Stimulated activated CD8-positive, alpha-beta memory T cell treated with anti-CD3 and anti-CD28 coated beads, Interleukin-15, amount 100 ng/mL, for 1 hour (primary cell): ENCODE data around the gene TAMALIN.

Source experiments
- DNase-seq: peaks from one replicate; pipeline ENCODE4 v3.0.0-alpha.2; 2020; ENCODE audit warnings: low read depth

The TAMALIN gene

DNA sequence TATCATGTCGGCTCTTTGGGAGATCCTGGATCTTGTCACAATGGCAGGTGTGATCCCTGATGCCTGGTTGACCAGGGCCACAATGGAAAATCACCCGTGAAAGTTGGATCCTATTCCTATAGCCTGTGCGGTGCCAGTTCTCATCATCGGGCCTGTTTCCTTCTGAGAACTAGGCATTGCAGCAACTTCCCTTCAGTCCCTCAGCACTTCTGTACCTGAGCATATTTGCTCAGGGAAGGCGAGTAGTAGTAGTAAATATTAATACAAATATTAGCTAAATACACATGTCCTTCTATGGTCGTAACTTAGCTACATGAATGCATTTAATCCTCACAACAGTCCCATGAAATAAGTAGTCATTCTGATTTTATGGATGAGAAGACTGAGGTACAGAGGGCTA, 22.1 kb upstream of the TAMALIN start:
- DNase-seq = no peak

DNA sequence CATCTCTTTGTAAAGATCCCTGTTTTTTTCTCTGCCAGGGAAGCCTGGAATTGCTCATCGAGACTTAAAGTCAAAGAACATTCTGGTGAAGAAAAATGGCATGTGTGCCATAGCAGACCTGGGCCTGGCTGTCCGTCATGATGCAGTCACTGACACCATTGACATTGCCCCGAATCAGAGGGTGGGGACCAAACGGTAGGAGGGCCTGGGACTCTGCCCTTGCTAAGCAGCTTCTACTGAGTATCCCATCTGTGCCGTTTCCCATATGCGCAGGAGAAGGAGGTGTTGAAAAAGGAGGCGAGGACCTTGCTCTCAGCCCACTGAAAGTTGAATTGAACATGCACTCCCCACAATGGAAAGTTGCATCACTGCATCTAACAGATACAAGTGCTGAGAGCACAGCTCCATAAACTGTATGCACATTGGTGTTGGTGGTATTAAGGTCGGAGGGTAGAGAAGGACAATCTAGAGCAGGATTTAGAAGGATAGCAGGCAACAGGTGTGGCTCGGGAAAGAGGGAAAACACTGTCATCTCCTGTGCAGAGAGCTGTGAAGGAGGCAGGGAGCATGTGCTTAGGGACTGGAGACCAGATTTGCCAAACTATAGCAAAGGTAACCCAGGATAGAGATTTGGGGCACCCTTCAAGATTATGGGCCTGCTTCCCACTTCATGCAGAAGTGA, 21.5 kb upstream of the TAMALIN start:
- DNase-seq = no peak

DNA sequence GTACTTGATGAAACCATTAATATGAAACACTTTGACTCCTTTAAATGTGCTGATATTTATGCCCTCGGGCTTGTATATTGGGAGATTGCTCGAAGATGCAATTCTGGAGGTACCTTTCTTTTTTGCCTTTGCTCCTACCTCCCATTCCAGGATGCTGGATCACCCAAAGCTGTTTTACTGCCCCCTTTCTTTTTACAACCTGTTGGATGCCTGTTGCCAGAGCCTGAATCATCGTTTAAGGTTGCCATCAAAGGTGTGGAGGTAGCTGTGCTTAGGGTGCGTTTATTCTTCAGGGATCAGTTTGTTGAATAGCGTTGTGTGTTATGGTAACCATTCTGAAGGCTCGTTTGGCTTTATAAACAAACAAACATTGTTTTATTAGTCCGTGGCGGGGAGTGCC, 19.9 kb upstream of the TAMALIN start:
- DNase-seq = no peak

DNA sequence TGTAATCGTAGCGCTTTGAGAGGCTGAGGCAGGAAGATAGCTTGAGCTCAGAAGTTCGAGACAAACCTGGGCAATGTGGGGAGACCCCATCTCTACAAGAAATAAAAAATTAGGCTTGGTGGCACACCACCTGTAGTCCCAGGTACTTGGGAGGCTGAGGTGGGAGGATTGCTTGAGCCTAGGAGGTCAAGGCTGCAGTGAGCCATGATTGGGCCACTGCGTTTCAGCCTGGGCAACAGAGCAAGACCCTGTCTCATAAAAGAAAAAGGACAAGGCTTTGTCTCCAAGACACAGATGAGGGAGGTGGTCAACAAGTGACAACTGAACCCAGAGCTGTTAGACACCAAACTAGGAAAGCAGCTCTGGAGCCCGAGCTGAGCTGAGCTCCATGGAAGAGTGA, 14.5 kb upstream of the TAMALIN start:
- no peak for DNase-seq

DNA sequence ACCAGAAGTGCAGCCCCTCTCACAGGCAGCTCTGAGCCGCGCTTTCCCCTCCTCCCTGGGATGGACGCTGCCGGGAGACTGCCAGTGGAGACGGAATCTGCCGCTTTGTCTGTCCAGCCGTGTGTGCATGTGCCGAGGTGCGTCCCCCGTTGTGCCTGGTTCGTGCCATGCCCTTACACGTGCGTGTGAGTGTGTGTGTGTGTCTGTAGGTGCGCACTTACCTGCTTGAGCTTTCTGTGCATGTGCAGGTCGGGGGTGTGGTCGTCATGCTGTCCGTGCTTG, 12.3 kb upstream of the TAMALIN start:
- DNase-seq = no peak

DNA sequence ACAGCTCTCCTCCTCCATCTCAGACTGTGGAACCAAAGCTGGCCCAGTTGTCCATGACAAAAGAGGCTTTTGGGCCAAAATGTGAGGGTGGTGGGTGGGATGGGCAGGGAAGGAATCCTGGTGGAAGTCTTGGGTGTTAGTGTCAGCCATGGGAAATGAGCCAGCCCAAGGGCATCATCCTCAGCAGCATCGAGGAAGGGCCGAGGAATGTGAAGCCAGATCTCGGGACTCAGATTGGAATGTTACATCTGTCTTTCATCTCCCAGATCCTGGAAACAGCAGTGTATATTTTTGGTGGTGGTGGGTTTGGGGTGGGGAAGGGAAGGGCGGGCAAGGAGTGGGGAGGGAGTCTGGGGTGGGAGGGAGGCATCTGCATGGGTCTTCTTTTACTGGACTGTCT, 11.8 kb upstream of the TAMALIN start:
- no peak for DNase-seq

DNA sequence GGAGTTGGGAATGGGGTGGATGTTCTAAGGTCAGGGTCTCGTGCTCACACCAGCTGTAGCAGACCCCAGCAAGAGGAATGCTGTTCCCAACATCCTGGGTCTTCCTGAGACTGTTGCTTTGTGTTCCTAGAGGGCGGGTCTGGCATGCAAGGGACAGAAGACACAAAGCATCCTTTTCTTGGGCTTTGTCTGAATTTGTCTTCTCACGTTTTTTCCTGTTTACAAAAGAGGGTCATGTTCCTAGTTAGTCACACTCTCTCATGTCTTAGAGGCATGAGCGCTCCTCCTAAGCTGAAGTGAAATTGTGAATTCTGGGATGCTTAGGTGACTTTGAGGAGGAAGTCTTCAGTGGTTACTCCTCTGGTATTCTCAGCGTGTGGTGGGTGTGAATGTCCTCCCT, 9.6 kb upstream of the TAMALIN start:
- no peak for DNase-seq

DNA sequence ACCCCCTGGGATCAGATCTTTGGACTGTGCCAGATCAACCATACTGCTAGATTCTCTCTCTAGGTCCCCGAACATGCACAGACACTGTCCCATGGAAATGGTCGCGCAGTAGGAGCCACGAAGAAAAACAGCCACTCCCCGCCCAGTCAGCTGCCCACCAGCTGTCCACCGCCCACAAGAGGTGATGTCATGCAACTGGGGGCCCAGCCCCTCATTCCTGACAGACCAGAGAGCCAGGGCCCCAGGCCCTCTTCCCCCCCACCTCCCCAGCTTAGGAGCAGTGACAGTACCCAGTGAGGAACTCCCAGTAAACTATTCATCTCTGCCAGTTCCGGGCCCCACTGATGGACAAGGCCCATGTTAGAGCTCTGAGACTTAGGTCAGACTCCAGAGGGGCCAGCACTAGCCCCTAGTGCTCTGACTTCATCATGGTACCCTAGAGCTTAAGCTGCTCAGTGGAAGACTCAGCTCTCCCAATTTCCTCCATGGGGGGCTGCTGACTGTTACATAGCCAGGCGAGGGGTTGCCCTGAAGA, 3.7 kb upstream of the TAMALIN start:
- DNase-seq = no peak

DNA sequence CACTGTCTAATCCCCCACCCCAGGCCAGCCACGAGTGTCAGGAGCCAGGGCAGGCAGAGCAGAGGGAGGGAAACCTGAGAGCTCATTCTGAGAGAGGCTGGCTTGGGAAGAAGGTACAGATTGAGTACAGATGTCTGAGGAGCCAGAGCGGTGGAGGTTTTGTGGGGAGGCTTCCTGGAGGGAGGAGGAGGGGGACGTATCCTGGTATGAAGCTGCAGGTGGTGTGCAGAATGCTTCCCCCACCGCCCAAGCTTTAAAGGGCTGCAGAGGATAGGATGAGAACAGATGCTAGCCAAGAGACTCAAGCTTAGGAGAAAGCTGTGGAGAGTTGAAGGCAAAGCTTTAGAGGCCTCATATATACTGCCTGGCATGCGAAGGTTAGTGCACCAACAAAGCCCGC, 3.2 kb upstream of the TAMALIN start:
- DNase-seq = no peak

DNA sequence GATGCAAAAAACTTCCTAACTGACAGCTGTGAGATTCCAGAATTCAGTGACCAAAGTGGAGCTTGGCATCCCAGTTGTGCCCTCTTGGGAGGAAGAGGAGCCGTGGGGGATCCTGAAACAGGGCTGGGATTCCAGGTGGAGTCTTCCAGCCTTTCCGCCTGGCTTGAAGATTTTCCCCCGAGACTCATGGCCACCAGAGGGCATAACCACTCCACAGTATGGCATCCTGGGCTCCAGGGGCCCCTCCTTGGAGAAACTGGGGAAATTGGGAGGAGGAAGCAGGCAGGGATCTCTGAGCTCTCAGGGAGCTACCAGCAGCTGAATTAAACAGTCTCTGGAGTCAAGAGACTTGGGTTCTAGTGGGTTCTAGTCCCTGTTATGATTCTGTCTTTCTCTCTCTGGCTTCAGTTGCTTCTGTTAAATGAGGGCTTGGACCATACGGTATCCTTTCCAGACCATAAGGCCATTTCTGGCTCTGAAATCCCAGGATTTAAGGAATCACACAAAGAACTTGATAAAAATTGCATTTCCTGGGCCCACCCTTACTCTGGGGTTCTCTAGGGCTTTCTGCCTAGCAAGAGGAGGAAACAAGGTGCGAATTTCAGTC, 2.6 kb upstream of the TAMALIN start:
- DNase-seq = no peak

DNA sequence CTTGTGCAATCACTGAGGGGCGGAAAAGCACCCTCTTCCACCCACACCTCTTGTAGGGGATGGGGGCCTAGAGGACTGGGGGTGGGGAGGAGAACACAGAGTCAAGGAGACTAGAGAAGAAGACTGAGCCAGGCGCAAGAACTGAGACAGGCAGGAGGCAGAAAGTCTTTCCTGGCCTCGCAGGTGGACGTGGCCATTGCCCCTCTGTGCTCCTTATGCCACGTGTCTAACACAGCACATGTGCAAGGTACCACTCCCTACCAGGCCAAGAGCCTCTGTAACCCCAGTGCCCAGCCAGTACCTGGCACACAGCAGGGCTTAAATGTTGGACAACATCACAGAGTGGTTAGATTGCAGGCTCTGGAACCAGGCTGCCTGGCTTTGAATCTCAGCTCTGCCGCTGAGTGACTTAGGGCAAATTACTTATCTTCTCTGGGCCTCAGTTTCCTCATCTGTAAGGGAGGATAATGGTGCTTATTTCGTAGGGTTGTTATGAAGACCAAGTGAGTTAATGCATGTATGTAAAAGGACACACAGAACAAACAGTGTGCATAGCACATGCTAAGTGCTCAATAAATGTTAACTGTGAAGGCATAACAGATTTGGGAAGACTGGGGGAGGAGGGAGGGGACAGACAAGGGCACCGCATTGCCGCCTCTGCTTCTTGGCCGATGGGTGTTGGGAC, 1.4 kb upstream of the TAMALIN start:
- DNase-seq = no peak

DNA sequence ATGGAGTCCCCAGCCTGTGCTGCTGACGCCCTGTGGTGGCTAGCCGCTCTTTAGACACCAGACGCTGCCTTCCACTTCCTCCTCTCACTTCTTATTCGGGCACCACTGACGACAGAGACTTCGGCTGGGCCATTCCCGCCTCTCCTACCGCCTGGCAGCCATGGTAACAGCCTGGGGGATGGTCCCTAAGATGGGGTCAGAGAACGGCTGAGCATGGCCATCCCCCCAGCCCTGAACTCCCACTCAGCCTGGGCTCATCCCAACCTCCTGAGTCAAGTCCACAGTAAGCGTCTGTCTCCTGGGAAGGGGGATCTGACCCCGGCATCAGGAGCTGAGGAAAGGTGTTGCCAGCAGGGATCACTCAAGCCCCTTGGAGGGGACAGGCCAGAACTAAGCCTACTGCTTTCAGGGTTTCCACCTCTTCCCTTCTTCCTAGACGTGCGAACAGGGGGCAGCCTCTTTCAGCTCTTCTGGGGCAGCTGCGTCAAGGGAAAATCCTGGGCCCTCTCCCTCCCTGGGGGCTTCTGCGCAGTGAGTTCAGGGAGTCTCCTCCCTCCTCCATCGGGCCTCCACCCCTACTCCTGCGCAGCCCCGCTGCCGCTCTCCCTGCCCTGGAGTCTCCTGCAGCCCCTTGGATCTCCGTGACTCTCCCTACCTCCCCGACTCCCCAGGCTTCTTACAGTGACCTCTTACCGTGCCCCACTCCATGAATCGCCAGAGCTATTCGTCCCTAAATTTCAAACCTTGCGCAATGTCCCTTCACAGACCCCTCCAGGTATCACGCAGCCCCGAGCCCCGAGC, 643 bp upstream of the TAMALIN start:
- no peak for DNase-seq

DNA sequence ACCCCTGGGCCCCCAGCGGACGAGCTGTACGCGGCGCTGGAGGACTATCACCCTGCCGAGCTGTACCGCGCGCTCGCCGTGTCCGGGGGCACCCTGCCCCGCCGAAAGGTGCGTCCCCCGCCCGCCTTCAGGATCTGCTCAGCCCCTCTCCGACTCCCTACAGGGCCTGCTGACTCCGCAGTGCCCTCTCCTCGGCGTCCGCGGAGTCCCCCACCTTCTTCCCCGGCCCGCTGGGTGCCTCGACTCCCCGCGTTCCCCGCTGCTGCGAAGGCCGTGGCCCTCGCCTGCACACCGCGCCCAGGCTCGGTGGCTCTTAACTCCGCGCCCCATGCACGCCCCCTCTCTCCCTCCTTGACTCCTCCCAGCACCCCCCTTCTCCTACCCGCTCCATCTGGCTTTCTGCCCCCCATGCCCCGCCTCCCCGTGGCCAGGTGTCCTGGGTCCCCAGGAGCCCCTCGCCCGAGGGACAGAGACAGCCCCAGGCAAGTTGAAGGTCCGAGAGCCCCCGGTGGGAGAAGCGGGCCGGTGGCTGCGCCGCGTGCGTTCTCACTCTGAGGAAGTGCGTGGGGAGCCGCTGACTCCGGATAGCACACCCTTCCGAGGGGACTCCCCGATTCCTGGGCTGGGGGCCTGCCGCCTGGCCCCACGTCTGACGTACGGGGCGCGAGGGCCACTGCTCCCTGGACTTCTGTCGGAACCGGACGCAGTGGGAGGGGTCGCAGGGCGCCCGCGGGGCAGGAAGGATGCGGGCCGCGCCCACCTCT, 594 bp downstream of the TAMALIN start:
- DNase-seq = no peak

DNA sequence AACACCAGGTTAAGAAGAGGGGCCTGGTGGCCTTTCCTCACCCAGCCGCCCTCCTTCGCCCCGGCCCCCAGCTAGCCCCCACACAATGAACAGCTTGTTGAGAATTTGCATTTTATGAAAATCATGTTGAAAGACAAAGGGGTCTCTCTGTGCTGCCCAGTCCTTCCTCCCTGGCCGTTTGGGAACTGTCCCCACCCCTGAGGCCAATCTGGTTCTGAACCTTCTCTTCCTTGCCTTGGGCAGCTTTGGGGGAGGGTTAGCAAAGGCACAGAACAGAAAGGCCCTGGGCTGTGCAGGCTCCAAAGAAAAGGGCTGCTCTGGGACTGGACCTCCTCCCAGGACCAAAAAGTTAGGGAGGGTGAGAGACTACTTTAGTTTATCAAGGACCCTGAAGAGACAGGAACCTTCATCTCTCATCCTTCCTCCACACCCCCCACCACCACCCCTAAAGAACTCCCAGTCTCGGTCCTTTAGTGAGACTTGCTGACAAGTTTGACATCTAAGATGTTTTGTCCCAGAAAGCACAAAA, 1.3 kb downstream of the TAMALIN start:
- DNase-seq = no peak

DNA sequence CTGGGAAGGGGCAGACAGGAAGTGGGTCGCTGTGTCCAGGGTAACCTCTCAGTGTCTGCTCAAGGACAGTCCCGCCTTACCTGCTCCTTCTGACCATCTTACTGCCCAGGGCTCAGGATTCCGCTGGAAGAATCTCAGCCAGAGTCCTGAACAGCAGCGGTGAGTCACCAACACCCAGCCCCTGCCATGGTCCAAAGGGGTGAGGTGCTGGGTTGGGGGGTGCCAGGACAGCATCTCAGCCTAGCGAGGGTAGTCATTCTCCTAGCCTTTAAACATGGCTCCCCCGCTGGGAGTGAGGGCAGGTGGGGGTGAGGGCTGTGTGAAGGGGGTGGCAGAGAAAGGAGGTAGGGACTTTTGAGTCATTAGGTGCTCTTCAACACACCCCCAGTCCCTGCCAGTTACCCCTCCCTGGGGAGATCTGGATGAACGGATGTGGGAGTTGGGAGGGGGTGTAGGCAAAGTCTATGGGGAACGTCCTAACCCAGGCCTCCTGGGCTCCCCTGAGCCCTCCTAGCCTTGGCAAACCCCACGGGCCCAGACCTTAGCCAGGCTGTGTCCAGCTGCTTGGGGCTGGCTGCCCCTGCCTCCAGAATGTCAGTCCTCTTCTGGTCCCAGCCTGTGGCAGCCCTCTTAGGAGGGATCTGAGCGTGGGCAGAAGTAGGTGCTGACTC, 2.5 kb downstream of the TAMALIN start:
- no peak for DNase-seq

DNA sequence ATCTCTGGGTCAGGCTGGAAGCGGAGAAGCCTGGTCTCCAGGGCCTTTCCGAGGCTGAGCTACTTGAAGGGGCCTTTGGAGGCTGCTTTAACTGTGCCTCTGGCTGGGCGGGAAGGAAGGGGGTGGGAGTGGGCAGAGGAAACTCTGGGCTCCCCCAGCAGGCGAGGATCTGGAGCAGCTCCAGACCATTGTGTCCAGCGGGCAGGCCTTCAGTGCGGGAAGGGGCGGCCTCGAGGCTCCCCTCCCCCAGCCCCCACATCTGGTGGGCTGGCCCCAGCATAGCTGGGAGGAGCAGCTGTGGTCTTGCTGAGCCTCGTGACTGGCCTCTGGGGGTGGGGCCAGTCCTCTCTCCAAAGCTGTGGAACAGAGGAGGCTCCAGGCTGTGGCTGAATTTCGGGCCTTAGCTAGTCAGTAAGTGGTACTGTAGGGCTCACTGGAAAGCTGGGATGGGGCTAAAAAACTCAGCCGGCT, 3.4 kb downstream of the TAMALIN start:
- no peak for DNase-seq

DNA sequence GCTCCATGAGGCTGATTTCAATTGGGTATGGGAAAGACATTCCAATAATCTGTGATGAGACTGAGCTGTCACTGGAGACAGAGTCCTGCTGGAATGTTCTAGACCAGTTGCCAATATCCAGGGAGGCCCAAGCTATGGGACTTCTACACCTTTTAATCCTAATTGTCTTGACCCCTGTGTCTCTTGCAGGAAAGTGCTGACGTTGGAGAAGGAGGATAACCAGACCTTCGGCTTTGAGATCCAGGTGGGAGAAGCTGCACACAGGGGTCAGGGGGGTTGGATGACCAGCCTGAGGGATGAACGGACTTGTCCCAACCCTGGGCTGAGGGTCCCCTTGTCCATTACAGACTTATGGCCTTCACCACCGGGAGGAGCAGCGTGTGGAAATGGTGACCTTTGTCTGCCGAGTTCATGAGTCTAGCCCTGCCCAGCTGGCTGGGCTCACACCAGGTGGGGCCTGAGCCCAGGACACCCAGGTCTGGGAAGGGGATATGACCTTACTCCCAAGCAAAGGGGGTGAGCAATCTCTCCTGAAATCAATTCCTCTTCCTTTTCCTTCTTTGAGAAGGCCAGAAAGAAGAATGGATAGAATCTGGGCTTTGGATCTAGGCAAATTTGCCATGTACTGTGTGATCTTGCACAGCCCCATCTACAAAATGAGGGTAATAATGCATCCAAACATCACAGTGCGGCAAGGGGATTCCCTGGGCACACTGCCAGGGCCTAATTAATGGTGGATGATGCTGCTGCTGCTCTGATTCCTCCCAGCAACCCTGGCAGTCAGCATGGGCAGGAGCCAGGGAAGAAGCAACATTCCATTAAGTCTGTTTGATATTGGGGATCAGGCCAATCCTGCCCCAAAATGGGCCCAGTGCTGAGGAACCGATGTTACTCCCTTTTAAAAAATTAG, 4.2 kb downstream of the TAMALIN start:
- no peak for DNase-seq

DNA sequence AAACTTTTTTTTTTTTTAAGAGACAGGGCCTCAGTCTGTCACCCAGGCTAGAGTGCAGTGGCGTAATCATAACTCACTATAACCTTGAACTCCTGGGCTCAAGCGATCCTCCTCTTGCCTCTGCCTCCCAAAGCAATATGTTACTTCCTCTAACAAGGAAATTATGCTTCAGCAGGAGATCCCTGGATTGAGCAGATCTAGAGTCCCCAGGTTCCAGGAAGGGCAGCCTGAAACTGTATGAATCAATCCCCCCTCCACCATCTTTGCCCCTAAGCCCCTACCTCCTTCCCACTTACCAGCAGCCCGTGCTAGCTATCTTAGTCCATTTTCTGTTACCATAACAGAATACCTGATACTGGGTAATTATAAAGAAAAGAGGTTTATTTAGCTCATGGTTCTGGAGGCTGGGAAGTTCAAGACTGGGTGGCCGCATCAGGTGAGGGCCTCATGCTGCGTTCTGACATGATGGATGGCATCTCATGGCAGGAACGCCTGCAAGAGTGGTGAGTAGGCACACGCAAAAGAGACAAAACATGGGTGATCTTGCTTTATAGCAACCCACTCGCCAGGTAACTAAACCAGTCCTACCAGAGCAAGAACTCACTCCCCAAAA, 5.0 kb downstream of the TAMALIN start:
- no peak for DNase-seq

DNA sequence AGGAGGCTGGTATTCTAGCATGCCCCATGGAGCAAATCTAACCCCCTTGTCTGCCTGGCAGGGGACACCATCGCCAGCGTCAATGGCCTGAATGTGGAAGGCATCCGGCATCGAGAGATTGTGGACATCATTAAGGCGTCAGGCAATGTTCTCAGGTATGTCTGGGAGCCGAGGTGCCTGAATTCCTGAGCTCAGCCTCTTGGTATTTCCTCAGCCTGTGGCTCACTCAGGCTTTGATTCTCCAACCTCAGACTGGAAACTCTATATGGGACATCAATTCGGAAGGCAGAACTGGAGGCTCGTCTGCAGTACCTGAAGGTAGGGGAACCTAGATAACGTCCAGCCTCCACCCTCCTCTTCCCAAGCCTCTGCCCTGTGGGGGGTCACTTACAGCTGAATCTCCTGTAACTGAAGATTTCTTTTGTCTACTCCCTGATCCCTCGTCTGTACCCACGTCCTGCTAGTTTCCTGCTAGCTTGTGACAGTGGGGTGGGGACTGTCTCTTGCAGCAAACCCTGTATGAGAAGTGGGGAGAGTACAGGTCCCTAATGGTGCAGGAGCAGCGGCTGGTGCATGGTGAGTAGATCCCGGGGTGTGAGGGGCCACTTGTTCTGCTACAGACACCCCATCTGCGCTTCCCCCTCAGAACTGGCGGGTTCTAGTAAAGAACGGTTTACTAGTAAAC, 7.0 kb downstream of the TAMALIN start:
- DNase-seq = no peak
